GM06990 (cell line): ENCODE results near the gene DLAT.
"Not testable (repeated sequence)": the region's sequence is repeated elsewhere in the genome, so short reads cannot be mapped to it uniquely, and the experiment has no call there.

ENCODE experiments used
- DNase-seq: peaks from one replicate; pipeline ENCODE4 v3.0.0-alpha.2; 2011; ENCODE audit not compliant: insufficient read length; ENCODE audit errors: extremely low read depth
- H3K27me3 ChIP-seq: replicated peaks from 2 replicates; pipeline ENCODE4 v1.6.0; 2011; ENCODE audit warnings: low read length; ENCODE audit not compliant: control insufficient read depth, insufficient read depth
- H3K36me3 ChIP-seq: 2 replicates; pipeline ENCODE4 v1.5.1; 2011; ENCODE audit warnings: low read length; ENCODE audit not compliant: control insufficient read depth, insufficient read depth
- H3K4me3 ChIP-seq: replicated peaks from 2 replicates; pipeline ENCODE4 v1.5.1; 2011; ENCODE audit warnings: low read depth, mild to moderate bottlenecking, control low read depth, low read length
- CTCF ChIP-seq: IDR thresholded peaks from 2 replicates; pipeline ENCODE4 v1.5.1; 2011; ENCODE audit warnings: low read length, control low read depth, mild to moderate bottlenecking, inconsistent platforms; ENCODE audit not compliant: insufficient read depth, poor library complexity, severe bottlenecking

The DLAT gene

DNA sequence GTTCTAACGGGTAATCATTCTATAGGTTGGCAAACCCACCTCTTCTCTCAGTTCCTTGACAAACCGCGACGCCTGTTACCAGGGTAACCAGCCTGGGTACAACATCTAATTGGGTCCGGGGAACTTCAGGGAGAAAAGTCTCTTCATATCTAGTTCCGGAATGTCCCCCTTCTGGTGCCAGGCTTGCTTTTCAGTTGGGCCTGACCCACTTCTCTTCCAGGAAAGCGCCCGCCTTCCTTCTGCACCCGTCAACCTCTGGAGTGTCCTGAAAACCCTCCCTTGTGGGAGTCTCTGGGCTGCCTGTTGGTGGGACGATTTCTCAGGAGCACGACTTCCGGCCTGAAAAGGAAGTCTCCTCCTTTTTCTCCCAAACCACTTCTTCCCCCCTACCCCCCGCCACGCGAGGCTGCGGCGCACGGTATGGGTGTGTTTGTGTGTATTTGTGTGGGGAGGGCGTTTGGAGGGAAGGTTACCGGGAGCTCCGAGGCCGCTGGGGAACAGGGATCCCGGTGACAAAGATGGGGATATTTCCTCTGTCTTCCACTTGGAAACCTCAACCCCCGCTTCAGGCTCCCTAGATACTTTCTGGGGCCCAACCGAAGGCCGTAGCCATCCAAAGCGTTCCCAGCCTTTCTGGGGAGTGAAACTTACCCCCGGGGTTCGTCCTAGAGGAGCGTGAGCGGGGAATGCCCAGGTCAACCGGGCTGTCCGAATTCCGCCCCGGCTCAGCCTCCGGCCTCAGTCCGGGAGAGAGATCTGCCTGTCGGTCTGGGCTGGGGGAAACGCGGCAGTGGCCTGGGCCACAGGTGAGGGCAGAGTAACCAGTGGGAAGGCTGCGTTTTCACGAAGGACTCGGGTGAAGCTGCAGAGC lies 49.0 kb downstream of the DLAT start, which contains the start of the genes NKAPD1 and PIH1D2:
Gene NKAPD1 (plus strand): TSS at position 359 of the 871 bp plus-strand sequence. CDS start 1,276 bp downstream, outside the sequence.
Gene PIH1D2 (minus strand): TSS at position 77 of the 871 bp plus-strand sequence. CDS start 843 bp downstream, outside the sequence.
- Histone ChIP-seq H3K4me3 (peak within 1 kb of the TSS; percentile 96), H3K36me3 (no peaks in the 10 kb centered on the region; the same call in none of the 2 replicates), H3K27me3 (no peaks in the 10 kb centered on the region)
- peak; percentile 2 for TF ChIP-seq CTCF
- DNase-seq: peak; percentile 90

- DNase-seq: no peak
- Histone ChIP-seq H3K4me3 (no peak overlapping the region), H3K36me3 (peaks cover 10% of the 10 kb centered on the region), H3K27me3 (no peaks in the 10 kb centered on the region)
- no peak for TF ChIP-seq CTCF
Observed at GRCh38 chr11:112082729-112083128, 57.5 kb downstream of the DLAT start.

DNA sequence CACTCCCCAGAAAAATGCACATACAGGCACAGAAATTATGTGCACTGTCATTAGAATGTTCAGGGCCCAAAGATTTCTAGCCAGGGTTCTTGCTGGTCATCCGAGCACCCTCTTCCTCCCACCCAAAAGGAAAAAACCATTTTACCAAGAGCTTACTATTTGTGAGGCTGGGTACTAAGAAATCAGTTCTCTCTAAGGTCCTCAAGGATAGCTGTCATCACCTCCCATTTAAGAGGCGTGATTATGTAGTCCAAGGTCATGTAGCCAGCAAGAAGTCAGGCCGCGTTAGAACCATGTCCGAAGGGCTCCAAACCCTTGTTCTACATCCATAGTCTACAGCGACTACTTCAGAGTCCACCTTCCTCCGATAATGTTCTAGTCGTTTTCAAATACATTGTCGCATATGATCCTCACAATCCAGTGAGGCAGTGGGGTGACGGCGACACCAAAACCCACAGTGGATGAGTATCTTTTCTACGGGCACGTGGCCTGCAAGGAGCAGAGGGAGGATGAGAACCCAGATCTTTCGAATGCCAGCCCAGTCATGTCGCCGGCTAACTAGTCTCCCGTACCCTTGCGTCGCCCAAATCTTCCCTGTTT lies 60.7 kb downstream of the DLAT start:
- H3K27me3 ChIP-seq: no peaks in the 10 kb centered on the region
- DNase-seq: no peak
- no peak for TF ChIP-seq CTCF
- H3K36me3 ChIP-seq: peaks cover 10% of the 10 kb centered on the region
- H3K4me3 ChIP-seq: peak overlapping the region; percentile 85

DNA sequence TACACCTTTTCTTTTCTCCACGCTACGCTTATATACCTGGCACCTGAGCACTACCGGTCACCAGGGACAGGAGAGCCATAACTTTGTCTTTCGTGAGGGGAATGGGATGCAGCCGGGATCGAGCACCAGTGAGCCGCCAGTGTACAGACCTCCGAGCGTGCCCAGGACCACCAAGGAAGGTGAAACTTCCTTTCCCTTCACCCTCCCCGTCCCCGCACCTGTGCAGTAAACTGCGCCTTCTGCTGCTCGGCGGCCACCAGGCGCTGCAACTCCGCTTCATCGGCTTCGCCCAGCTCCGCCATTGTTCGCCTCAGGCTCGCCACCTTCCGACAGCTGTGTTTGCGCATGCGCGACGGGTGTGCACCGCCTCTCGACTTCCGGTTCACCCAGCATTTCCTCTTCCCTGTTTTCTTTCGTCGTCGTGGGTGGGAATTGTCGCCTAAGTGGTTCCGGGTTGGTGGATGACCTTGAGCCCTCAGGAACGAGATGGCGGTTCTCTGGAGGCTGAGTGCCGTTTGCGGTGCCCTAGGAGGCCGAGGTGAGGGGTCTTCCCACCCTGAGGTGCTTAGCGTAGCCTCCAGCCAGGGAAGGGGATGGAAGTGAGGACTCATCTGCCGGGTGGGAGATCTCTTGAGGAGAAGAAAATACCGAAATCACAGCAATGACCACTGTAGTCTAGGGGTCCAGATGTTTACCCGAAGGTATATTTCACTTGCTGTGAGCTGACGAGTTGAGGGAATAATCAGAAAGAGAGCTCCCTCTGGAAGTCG lies 61.4 kb downstream of the DLAT start, which contains the start of the genes SDHD and TIMM8B:
Gene SDHD (plus strand): TSS at position 452 of the 770 bp plus-strand sequence. CDS start 35 bp downstream, at position 487.
Gene TIMM8B (minus strand): TSS at position 335 of the 770 bp plus-strand sequence. CDS start 33 bp downstream, at position 302.
- Histone ChIP-seq H3K4me3 (peak within 1 kb of the TSS; percentile 85), H3K36me3 (peaks cover 13% of the 10 kb centered on the region), H3K27me3 (no peaks in the 10 kb centered on the region)
- DNase-seq: peak; percentile 94
- TF ChIP-seq CTCF: peak; percentile 39

DNA sequence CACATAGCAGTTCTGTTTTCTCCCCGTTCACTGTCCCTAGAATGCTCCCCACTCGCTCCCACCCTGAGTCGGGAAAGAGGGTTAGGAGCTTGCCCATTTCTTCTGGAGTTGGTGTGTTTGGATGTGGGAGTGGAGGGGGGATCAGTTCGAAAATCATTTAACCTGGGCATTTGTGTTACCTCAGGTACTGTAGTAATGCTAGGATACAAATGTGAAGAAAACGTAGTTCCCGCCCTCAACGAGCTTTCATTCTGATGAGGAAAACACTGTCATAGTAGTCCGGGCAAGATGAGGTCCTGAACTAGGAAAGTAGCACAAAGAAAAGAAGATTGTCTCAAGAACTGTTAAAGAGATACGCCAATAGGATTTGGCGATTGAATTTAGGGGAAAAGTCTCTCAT lies 62.0 kb downstream of the DLAT start:
- no peak for TF ChIP-seq CTCF
- peaks cover 13% of the 10 kb centered on the region for H3K36me3 ChIP-seq
- DNase-seq: no peak
- H3K4me3 ChIP-seq: peak overlapping the region; percentile 85
- no peaks in the 10 kb centered on the region for H3K27me3 ChIP-seq

DNA sequence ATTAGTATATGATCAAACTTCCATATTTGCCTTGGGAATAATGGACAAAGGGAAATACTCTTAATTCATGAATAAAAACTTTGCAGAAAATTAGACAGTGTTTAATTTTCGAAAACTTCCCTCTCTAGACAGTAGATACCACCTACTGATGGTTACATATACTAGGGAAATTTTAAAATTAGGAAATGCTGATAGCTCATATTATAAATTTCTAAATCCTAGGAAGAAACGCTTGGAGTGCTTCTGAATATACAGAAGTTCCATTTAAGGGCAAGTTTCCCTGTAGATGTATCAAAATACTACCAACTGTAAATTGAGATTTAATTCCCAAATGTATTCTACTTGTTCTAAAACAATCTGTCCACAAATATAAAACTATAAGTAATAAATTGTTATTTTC lies 70.1 kb downstream of the DLAT start:
- not testable (repeated sequence) for H3K27me3 ChIP-seq, DNase-seq, H3K36me3 ChIP-seq, H3K4me3 ChIP-seq
